Endothelial cell of umbilical vein (primary cell): Measurements from ENCODE around the gene ACE. TPM values are rescaled to one million over a fixed set of nuclear protein-coding genes. Genes with fewer than 3 reads are reported as not detected.

ENCODE experiments used
- BruUV-seq: library from RNA; stranded (reverse); fragments of 400-500 nt; replicated peaks from 2 replicates; lab custom pipeline; 2021; lab: Mats Ljungman, UMichigan
- CTCF ChIA-PET: fragments of 300-600, 350-600 bp; sonication (Branson Sonifier 250); formaldehyde crosslinking; loops from one replicate; lab custom pipeline; 2021; ENCODE audit warnings: antibody characterized with exemption, inconsistent platforms; lab: Charles Lee
- POLR2A ChIA-PET: fragments of 300-600, 350-600 bp; sonication (Branson Sonifier 250); formaldehyde crosslinking; loops from one replicate; lab custom pipeline; 2021; ENCODE audit warnings: antibody characterized with exemption, inconsistent platforms; lab: Charles Lee
- DNase-seq: peaks from one replicate; pipeline ENCODE4 v3.0.0-alpha.2; 2011; ENCODE audit warnings: low read depth, low spot score
- FAIRE-seq: peaks from 2 replicates; lab custom pipeline; 2011; peaks lifted over from hg19 to GRCh38; lab: Jason Lieb, UNC
- H2AFZ ChIP-seq: 2 replicates; pipeline ENCODE4 v1.6.0; 2012; ENCODE audit warnings: low read depth, low read length, control low read depth, inconsistent platforms
- H3K27ac ChIP-seq: 2 replicates; pipeline ENCODE4 v1.5.1; 2011; ENCODE audit warnings: low read depth, mild to moderate bottlenecking, control low read depth, low read length, moderate library complexity; ENCODE audit not compliant: insufficient read depth
- H3K27me3 ChIP-seq, 2 experiments: 2 replicates each; pipeline versions ENCODE4 v1.6.0 to v1.6.1; 2011; ENCODE audit warnings: low read length in 2 of 2, mixed read lengths in 1 of 2; ENCODE audit not compliant: control insufficient read depth in 2 of 2, insufficient read depth in 2 of 2
- H3K36me3 ChIP-seq, 2 experiments: 2 replicates in 1 of 2; 3 replicates in 1 of 2; pipeline ENCODE4 v1.5.1; 2011; ENCODE audit warnings: low read length in 2 of 2, mild to moderate bottlenecking in 1 of 2, moderate library complexity in 1 of 2; ENCODE audit not compliant: control insufficient read depth in 2 of 2, insufficient read depth in 2 of 2; ENCODE audit errors: extremely low read depth in 1 of 2
- H3K4me1 ChIP-seq: 3 replicates; pipeline ENCODE4 v1.5.1; 2011; ENCODE audit warnings: mild to moderate bottlenecking, low read length; ENCODE audit not compliant: control insufficient read depth, insufficient read depth; ENCODE audit errors: extremely low read depth
- H3K4me2 ChIP-seq: 2 replicates; pipeline ENCODE4 v1.6.1; 2011; ENCODE audit warnings: low read length, control low read depth, mixed read lengths; ENCODE audit not compliant: insufficient read depth
- H3K4me3 ChIP-seq, 3 experiments: fragments of 200-600 bp in 1 of 3; sonication (generic), shearing (Covaris generic) in 1 of 3; replicated peaks in 1 of 3; 2 replicates each; pipeline ENCODE4 v1.5.1; 2011 to 2016; ENCODE audit warnings: control low read depth in 3 of 3, low read length in 3 of 3, mild to moderate bottlenecking in 2 of 3, inconsistent platforms in 1 of 3, low read depth in 1 of 3, moderate library complexity in 1 of 3; ENCODE audit not compliant: insufficient read depth in 1 of 3
- H3K79me2 ChIP-seq: 2 replicates; pipeline ENCODE4 v1.6.0; 2012; ENCODE audit warnings: low read length, inconsistent platforms; ENCODE audit not compliant: control insufficient read depth, insufficient read depth
- H3K9ac ChIP-seq: replicated peaks from 2 replicates; pipeline ENCODE3; 2011; ENCODE audit warnings: low read length, control low read depth; ENCODE audit not compliant: insufficient read depth; ENCODE audit errors: extremely low read depth
- H3K9me1 ChIP-seq: replicated peaks from 3 replicates; pipeline ENCODE4 v1.6.0; 2011; ENCODE audit warnings: mild to moderate bottlenecking, low read length; ENCODE audit not compliant: control insufficient read depth, insufficient read depth; ENCODE audit errors: extremely low read depth
- H3K9me3 ChIP-seq: replicated peaks from 2 replicates; pipeline ENCODE4 v1.5.1; 2012; ENCODE audit warnings: low read length, inconsistent platforms; ENCODE audit not compliant: control insufficient read depth, insufficient read depth
- H4K20me1 ChIP-seq: replicated peaks from 2 replicates; pipeline ENCODE3; 2011; ENCODE audit warnings: mild to moderate bottlenecking, low read length; ENCODE audit not compliant: control insufficient read depth, insufficient read depth; ENCODE audit errors: extremely low read depth
- CTCF ChIP-seq, 2 donors: IDR thresholded peaks; 1 replicate in 1 of 2; 2 replicates in 1 of 2; pipeline ENCODE4 v1.5.1; 2011; ENCODE audit warnings: low read length in 2 of 2, mild to moderate bottlenecking in 2 of 2, moderate library complexity in 2 of 2, control low read depth in 1 of 2, inconsistent platforms in 1 of 2, low read depth in 1 of 2; ENCODE audit not compliant: insufficient read depth in 1 of 2; ENCODE audit errors: extremely low read depth in 1 of 2
- EZH2 ChIP-seq: IDR thresholded peaks from 2 replicates; pipeline ENCODE4 v1.6.1; 2012; ENCODE audit warnings: borderline replicate concordance, low read depth, mild to moderate bottlenecking, moderate library complexity, low read length, inconsistent platforms; ENCODE audit not compliant: severe bottlenecking
- FOS ChIP-seq: IDR thresholded peaks from 2 replicates; pipeline ENCODE4 v1.6.1; 2011; ENCODE audit warnings: mild to moderate bottlenecking, low read length, moderate library complexity, borderline replicate concordance; ENCODE audit not compliant: insufficient read depth
- GATA2 ChIP-seq: IDR thresholded peaks from 2 replicates; pipeline ENCODE4 v1.7.0; 2011; ENCODE audit warnings: low read depth, mild to moderate bottlenecking, moderate library complexity, mixed read lengths, low read length; ENCODE audit not compliant: insufficient read length, insufficient read depth
- JUN ChIP-seq: IDR thresholded peaks from 2 replicates; pipeline ENCODE4 v1.6.1; 2011; ENCODE audit warnings: borderline replicate concordance, low read depth; ENCODE audit not compliant: insufficient read length, insufficient read depth
- MAX ChIP-seq: IDR thresholded peaks from 2 replicates; pipeline ENCODE4 v1.6.1; 2011; ENCODE audit not compliant: insufficient read depth, insufficient read length
- MYC ChIP-seq: IDR thresholded peaks from one replicate; pipeline ENCODE4 v1.6.1; 2011; ENCODE audit warnings: mild to moderate bottlenecking, low read depth, low read length
- POLR2A ChIP-seq: IDR thresholded peaks from 2 replicates; pipeline ENCODE4 v1.6.1; 2012; ENCODE audit warnings: low read depth, mild to moderate bottlenecking, control low read depth, low read length
- POLR2AphosphoS5 ChIP-seq: IDR thresholded peaks from 2 replicates; pipeline ENCODE4 v1.6.1; 2012; ENCODE audit warnings: low read depth, mild to moderate bottlenecking, control low read depth, low read length, moderate library complexity; ENCODE audit not compliant: insufficient read depth
- dilution Hi-C: fragments of 300-500 bp; cut with MboI; formaldehyde crosslinking; loops from one replicate; pipeline ENCODE4 v1.15.0; 2019; ENCODE audit warnings: low sequenced_read_pairs; ENCODE audit not compliant: extremely low pct_ligation_motif_present
- intact Hi-C: fragments of 100-400 bp; cut with micrococcal nuclease; formaldehyde crosslinking; loops from one replicate; pipeline ENCODE4 v1.10.0; 2022
- polyA plus RNA-seq, 4 experiments: library from polyadenylated mRNA; depleted of rRNA in 3 of 4; stranded (reverse) in 3 of 4; unstranded in 1 of 4; fragments of >200 nt; gene quantifications; 2 replicates each; pipeline versions ENCODE4 v1.2.1 to v1.2.3, GENCODE V29; 2011 to 2012; ENCODE audit warnings: missing spikeins in 1 of 4
- total RNA-seq: library from RNA; stranded (reverse); gene quantifications from 2 replicates; pipeline ENCODE4 v1.2.3, GENCODE V29; 2021

Gene ACE
- total and polyA plus RNA-seq, 2 donors (not counting 3 experiments of a cell fraction or from before 2014, with no cell fraction given): 63.4 to 207 TPM

DNA sequence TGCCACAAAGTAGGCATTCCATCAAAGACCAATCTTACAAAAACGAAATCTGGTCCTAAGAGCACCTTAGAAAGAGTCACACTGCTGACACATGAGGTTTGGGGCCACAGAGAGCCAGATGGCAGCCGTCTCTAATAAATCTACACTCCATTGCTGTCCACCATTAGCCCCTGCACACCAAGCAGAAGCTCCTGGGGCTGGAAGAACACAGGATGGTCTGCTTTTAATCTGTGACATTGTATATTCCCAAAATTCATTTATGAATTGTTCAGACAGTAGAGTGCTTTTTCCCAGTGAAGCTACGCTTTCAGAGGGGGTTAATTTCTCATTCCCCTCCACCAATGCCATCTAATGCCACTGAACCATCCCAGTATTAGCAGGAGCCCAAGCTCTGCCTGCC, 32.4 kb upstream of the ACE start:
- DNase-seq (no peak), FAIRE-seq (no peak)
- Histone ChIP-seq H3K27ac (no peak overlapping the region), H3K9ac (no peak overlapping the region), H3K4me3 (no peak overlapping the region), H3K4me2 (peak overlapping the region; percentile 0), H3K9me3 (no peaks in the 10 kb centered on the region), H3K27me3 (no peaks in the 10 kb centered on the region), H2AFZ (no peak overlapping the region), H4K20me1 (no peaks in the 10 kb centered on the region), H3K4me1 (peaks cover 27% of the 10 kb centered on the region), H3K79me2 (no peaks in the 10 kb centered on the region), H3K36me3 (no peaks in the 10 kb centered on the region), H3K9me1 (no peaks in the 10 kb centered on the region)
- dilution Hi-C loops: no loop called here
- BruUV-seq: no TSS peak
- ChIA-PET POLR2A (interaction anchor here (0.7 to 1.5 kb wide), 2 partner anchors 19 to 34 kb away, joined by 3 read pairs; no protein-coding TSS in a partner anchor), CTCF (interaction anchor here (0.9 to 7.4 kb wide), 7 partner anchors 9 to 169 kb away, joined by 3 to 134 read pairs (median 6); partner anchors contain the start of gene ACE)
- intact Hi-C loops: no loop called here
- TF ChIP-seq CTCF (IDR thresholded peaks at IDR 0.05; ENCODE audit: extremely low read depth in 1 of 2, insufficient read depth in 1 of 2, low read depth in 1 of 2, low read length in 2 of 2): no peak
- TF ChIP-seq MYC: no peak
- TF ChIP-seq MAX: no peak
- no peak for TF ChIP-seq FOS
- no peak for TF ChIP-seq GATA2
- no peak for TF ChIP-seq JUN
- no peak for TF ChIP-seq POLR2A
- no peak for TF ChIP-seq POLR2AphosphoS5
- no peak for TF ChIP-seq EZH2
